GM18909 (cell line): ENCODE data around the gene NEK7.
"Not testable (repeated sequence)": the region's sequence is repeated elsewhere in the genome, so short reads cannot be mapped to it uniquely, and the experiment has no call there.

ENCODE experiments used
- ATAC-seq: cut with Tn5 transposase; IDR thresholded peaks from one replicate; pipeline ENCODE4 v1.9.1; 2021; ENCODE audit warnings: mild to moderate bottlenecking; ENCODE audit not compliant: unreplicated experiment, poor library complexity

The NEK7 gene

DNA sequence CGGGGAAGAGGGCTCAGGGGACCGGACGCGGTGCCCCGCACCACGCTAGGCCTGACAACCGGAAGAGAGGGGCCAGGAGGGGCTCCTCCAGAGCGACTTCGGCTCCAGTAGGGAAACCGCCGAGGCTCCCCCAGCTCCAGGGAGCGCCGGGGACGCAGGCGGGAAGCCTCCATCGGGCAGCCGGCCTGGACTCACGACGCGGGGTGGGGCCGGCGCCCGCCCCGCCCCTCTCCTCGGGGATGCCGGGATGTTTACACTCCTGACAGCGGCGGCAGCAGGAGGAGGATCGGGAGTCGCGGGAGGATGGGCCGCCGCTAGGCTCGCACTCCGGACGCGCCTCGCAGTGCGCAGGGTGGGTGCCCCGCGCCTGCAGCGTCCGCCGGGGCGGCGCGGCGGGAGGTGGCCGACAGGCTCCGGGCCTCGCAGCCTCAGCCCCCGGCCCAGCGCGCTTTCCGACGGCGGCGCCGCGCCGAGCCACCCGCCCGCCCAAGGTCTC lies at the start of gene NEK7:
Gene NEK7 (plus strand): TSS at position 254 of the 496 bp plus-strand sequence. CDS start 75,583 bp downstream, outside the sequence.
- ATAC-seq: peak; percentile 47

DNA sequence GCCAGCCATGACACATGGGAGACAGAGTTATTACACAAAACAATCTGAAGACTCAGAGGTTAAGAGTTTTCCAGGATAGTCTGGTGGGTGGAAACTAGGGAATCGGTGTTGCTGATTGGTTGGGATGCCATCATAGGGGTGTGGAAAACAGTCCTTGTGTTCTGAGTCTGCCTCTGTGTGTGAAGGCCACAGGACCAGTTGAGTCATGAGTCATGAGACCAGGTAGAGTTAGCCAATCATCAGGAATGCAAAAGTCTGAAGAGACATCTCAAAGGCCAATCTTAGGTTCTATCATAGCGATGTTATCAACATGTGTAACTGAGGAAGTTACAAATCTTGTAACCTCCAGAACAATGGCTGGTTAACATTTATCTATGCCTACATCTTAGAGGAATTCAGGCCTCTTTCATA lies 49.7 kb upstream of the NEK7 start:
- ATAC-seq: no peak

DNA sequence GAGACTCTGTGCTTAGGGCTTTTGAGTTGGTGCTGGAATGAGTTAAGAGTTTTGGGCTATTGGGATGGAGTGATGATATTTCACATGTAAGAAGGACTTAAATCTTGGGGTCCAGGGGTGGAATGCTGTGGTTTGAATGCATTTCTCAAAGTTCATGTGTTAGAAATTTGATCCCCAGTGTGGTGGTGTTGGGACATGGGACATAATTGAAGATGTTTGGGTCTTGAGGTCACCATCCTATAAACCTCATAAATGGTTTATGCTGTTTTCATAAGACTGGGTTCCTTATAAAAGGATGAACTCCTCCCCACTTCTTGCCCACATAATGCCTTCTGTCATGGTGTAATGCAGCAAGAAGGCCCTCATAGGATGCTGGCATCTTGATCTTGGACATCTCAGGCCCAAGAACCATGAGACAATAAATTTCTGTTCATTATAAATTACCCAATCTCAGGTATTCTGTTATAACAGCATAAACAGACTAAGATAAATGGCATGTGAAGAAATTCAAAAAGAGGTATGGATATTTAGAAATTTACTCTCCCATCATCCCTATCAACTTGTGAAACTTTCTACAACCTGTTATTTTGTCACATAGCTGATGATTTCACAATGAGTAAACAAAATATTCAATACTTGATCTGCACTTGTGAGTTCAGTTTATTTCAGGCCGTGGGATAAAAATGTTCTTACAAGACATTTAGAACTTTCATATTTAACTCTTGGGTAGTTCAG lies 48.0 kb upstream of the NEK7 start:
- no peak for ATAC-seq

DNA sequence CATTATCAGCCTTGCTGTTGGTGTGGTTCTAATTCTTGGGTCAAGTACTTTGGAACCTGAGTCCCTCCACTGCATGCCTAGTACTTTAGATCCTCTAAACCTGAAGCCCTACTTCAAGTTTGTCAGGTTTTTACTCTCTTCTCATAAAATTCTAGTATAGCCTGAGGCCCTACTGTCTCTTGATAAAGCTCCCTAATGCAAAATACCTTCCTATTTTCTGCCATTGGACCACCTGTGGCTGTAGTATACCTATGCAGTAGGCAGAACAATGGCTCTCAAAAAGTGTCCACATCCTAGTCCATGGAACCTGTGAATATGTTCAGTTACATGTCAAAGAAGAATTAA lies 47.5 kb upstream of the NEK7 start:
- ATAC-seq: no peak

DNA sequence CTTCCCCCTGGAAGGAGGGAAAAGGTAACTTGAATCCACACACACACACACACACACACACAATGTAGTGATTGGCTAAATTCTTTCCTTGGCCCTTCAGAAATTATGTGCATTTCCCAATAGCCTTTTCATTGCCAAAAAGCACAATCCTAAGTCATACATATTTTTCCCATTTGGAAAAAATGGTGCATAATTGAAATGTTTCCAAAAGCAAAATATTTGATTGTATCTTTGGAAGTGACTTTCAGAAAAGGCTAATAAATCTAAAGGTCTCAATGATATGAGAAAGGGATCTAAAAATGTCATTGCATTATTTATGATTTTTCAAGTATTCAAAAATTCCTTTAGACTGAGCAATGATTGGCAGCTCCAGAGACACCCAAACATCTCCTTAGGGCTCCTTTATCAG lies 43.5 kb upstream of the NEK7 start:
- no peak for ATAC-seq

DNA sequence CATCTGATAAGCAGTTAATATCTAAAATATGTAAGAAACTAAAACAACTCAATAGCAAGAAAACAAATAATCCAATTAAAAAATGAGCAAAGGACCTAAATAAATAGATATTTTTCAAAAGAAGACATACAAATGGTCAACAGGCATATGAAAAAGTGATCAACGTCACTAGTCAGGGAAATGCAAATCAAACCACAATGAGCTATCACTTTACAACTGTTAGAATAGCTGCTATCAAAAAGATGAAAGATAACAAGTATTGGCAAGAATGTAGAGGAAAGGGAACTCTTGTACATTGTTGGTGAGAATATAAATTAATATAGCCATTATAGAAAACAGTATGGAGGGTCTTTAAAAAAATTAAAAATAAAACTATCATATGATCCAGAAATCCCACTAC lies 40.7 kb upstream of the NEK7 start:
- no peak for ATAC-seq

DNA sequence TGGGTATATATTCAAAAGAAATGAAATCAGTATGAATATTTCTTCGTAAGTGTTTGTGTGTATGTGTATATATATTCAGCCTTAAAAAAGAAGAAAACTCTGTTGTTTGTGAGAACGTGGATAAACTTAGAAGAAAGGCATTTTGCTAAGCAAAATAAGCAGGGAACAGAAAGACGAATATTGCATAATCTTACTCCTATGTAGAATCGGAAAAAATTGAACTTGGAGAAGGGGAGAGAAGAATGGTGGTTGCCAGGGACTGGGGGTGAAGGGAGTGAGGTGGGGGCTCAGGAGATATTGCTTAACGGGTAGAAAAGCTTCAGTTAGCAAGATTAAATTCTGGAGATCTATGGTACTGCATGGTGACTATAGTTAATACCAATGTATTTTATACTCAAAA lies 40.3 kb upstream of the NEK7 start:
- no peak for ATAC-seq

DNA sequence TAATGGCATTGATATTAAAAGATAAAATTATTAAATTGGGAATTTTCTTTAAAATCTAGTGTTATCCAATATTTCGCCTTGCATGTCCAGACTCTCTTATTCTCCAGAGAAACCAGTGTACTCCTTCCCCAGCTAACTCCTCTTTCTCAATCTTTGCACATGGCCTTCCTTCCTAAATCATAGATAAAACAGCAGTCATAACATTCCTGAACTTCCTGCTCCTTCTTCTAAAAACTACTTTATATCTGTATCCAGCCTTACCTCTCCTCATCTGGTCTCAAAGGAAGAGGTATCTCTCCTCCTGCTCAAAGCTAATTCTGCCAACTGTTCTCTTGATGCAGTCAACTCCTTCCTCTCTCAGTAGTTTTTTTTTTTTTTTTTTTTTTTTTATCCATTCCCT lies 39.5 kb upstream of the NEK7 start:
- ATAC-seq: no peak

DNA sequence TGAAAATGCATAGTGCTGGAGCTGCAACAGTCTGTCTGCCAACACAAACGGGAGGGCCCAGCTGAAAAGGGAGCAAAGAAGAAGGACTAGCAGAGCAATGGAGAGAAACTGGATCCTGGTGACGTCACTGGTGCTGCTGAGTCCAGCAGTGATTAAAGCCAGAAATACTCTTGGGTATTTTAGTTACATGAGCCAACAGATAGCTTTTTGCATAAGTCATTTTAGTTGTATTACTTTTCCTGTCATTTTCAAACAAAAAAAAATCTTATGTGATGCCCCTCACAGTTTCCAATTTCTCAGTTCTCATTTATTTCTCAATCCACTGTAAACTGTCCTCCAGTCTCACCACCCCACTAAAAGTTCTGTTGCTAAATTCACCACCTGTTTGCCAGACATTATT lies 38.7 kb upstream of the NEK7 start:
- ATAC-seq: no peak

DNA sequence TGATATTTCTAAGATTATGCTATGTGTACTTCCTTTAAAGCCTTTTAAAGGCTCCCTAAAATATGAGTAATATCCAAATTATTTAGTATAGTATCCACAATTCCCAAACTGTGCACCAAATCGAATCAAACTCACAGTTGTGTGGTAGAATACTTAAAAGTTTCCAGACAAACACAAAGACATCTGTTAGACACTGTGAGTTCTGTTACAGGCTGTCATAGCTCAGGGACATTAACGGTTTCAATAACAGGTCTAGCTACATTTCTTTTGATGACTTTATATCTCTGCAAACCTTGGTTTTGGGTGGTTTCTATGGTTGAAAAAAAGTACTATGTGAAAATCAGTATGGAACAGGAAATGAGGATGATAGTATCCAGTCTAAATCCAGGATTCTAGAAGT lies 36.9 kb upstream of the NEK7 start:
- ATAC-seq: no peak

DNA sequence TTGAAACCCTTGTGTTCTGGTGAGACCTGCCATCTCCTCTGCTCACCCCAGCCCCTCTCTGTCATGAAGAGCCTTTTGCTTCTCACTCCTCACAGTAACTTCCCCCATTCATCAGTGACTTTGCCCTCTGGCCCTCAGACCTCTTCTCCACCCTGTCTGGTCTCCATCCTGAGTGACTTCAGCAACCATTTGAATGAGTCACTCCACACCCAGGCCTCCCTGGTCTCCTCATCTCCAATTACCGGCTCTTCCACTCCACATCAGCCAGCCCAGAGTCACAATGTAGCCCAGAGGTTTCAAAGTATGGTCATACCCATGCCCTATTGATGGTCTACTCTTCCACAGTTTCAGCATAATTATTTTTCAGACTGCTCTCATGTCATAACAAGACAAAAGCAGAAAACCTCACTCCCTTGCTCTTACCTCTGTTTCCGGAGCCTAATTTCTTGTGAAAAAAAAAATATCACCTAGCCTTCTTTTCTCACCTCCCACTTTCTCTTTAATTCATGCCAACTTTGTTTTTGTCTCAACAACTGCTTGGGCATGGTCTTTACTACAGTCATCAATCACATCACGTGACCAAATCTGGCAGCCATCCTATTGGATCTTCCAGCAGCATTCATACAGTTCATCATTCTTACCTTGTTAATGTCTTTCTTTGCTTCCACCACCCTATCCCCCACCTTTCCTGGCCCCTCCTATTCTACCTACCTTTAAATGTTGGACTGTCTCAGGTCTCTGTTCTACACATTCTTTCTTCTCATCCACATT lies 35.6 kb upstream of the NEK7 start:
- no peak for ATAC-seq

DNA sequence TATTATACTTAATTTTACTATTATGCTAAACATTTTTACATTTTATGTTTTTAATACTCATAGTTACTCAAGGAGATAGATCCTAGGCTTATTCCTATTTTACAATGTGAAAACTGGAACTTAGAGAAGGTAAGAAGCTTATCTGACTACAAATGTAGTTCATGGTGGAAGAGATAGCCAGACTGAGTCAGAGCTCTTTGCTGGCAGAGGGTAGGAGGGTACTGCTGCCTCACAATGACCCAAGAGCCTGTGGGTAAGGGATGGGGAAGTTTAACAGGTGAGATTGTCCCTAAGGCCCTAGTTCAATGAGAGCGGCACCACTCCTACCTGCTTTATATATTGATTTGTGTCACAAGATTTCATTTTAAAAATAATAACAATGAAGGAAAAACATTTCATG lies 34.1 kb upstream of the NEK7 start:
- ATAC-seq: no peak

DNA sequence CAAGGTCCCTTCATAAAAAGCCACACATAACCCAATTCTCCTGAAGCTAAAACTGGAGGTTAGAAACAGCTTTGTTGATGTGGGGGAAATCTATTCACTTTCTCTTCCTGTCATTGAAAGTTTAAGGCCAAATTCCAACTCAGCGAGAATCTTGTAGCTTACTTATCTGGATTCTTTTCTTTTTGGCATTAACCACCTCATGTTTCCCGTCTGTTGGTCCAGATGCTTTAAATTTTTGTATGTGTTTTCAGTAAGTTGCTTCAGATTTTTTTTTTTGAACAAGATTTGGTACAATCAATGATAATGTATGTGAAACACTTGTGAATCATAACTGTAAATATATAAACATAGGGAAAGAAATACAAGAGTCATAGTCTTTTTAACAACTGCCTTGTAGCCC lies 33.7 kb upstream of the NEK7 start:
- ATAC-seq: no peak

DNA sequence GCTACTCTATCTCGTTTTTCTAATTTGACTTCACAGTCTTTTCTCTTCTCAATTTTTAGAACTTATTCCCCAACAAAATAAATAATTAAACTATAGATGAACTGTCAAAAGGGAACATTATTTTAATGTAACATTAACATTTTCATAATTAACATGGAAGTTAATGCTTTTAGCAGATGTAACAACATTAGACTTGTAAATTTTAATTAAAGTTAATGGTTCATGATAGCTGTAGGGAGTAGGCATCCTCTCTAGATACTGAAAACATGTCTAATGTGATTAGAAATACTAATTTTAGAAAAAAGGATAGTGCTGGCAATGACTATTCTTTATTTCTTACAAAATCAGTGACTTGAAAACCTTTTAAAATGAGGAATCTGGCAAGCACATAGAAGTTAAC lies 32.1 kb upstream of the NEK7 start:
- no peak for ATAC-seq

DNA sequence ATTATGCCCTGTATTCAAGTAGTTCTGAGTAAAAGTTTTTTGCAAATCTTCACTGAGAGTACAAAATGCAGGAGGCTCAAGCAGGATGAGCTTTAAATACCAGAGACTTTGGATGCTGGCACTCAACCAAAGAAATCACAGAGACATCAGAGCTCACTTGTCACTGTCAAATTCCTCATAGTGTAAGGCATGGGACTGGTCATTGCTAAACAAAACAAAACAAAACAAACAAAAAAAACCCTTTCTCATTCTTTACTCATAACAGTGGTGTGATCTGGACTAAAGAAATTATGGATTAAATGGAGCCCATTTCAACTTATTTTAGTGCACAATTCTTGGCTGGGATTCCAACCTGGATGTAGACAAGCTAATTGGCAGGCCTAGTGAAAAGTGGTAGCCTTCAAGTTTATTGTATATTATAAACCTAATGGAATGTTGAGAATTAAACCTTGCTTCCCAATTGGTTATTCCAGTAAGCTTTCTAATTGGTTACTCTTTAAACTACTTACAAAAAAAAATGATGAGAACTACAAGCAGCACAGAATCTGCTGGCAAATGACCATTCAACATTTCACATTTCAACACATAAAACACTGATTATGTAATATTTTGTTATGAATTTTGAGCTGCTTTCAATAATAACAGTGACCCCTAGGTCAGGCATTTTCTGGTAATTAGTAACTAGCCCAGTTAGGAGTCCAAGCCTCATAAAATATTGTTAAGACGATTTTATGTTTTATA lies 30.6 kb upstream of the NEK7 start:
- no peak for ATAC-seq

DNA sequence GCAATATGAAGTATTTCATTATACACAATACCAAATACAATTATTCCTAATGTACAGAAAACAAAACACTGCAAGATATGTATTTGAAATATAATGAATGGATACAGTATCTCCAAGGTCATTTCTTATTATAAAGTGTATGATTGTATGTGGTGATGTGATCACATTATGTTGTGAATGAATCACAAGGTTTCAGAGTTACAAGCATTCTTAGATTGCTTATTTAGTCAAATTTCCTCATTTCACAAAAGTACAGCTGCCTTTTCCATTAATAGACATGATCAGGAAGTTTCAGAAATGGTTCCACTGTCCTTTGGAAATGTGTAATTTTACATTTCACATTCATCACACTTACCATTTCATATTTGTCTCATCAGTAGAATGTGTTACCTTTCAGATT lies 28.3 kb upstream of the NEK7 start:
- ATAC-seq: no peak

DNA sequence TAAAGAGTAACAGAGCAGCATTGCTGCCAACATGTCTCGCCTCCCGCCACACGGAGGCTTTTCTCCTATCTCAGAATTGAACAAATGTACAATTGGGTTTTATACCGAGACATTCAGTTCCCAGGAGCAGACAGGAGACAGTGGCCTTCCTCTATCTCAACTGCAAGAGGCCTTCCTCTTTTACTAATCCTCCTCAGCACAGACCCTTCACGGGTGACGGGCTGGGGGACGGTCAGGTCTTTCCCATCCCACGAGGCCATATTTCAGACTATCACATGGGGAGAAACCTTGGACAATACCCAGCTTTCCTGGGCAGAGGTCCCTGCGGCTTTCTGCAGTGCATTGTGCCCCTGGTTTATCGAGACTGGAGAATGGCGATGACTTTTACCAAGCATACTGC lies 26.7 kb upstream of the NEK7 start:
- not testable (repeated sequence) for ATAC-seq

DNA sequence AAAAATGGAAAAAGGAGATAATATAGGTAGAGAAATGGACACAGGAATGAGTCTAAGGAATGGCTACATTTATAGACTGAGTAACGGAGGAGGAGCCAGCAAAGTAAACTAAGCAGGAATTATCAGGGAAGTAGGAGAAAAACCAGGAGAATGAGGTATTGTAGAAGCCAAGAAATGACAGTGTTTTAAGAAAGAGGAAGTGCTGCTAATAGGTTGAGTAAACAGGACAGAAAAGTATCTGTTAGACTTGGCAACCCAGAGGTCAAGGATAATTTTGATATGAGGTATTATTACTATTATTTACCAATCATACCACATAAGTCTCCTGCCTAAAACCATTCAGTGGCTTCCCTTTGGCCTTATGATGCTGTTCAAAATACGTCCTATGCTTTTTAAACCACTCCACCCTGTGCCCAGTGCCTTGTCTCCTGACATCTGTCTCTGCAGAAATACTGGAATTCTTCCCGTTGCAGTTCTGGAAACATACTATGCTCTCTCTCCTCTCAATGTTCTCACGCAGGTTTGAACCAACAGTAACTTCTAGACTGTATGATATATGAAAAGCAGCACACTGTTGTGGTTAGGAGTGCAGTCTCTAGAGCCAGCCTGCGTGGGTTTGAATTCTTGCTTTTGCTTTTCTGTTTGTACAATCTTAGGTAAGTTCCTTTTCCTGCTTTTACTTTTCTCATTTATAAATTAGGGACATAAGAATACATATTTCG lies 24.6 kb upstream of the NEK7 start:
- ATAC-seq: peak; percentile 83

DNA sequence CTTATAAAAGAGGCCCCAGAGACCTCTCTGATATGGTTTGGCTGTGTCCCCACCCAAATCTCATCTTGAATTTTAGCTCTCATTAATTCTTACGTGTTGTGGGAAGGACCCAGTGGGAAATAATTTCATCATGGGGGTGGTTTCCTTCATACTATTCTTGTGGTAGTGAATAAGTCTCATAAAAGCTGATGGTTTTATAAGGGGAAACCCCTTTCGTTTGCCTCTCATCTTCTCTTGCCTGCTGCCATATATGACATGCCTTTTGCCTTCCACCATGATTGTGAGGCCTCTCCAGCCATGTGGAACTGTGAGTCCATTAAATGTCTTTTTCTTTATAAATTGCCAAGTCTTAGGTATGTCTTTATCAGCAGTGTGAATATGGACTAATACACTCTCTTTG lies 22.5 kb upstream of the NEK7 start:
- no peak for ATAC-seq

DNA sequence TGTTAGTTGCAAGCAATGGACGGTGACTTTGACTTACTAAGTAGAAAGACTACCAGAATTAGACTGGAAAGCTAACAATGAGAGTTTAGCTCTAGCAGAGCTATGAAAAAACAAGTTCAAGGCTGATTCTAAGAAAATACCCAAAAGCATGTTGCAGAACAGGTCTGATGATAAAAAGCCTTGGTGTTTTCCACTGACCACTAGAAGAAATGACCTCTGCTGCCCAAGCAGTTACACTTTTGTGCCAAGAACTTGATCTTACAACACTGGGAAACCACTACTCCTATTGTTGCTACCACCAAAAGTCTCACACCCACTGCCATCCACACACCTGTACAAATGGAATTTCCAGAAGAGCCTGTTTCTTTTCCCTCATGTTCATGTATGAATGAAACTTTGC lies 21.4 kb upstream of the NEK7 start:
- no peak for ATAC-seq
